Raji (cell line): Measurements from ENCODE around the gene EMID1.

Source experiments
- POLR2A ChIP-seq: IDR thresholded peaks from 2 replicates; pipeline ENCODE4 v1.6.1; 2011; ENCODE audit warnings: low read depth, low read length, control low read depth; ENCODE audit not compliant: insufficient read depth

The EMID1 gene

DNA sequence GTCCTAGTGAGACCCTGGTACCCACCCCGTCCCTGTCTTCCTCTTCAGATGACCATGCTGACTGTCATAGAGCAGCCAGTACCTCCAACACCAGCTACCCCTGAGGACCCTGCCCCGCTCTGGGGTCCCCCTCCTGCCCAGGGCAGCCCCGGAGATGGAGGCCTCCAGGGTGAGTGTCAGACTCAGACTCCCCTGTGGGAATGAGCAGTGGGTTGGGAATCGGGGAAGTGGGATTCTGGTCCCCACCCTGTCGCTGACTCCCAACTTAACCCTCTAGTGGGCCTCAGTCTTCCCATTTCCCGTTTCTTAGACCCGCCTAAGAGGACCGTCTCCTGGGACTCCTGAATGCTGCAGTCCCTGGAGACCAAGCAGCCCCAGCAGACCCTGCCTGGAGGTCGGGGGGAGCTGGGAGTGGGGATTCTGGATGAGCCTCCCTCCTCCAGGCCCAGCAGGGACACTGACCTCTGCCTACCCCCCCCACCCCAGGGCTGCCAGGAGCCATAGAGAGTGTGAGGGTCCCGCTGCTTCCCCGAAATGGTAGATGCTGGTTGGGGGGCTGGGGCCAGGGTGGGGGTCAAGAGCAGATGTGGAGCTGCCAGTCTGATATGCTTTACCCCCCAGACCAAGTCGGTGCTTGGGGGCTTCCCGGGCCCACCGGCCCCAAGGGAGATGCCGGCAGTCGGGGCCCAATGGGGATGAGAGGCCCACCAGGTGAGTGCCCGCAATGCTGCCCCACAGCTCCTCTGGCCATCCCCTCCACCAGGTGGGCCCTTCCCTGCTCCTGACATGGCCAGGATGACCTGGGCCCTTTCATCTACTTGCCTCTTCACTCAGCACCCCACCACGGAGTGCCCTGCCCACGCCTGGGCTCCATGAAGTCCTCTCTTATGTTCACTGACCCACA is 25.5 kb downstream of the EMID1 start:
- no peak for TF ChIP-seq POLR2A

DNA sequence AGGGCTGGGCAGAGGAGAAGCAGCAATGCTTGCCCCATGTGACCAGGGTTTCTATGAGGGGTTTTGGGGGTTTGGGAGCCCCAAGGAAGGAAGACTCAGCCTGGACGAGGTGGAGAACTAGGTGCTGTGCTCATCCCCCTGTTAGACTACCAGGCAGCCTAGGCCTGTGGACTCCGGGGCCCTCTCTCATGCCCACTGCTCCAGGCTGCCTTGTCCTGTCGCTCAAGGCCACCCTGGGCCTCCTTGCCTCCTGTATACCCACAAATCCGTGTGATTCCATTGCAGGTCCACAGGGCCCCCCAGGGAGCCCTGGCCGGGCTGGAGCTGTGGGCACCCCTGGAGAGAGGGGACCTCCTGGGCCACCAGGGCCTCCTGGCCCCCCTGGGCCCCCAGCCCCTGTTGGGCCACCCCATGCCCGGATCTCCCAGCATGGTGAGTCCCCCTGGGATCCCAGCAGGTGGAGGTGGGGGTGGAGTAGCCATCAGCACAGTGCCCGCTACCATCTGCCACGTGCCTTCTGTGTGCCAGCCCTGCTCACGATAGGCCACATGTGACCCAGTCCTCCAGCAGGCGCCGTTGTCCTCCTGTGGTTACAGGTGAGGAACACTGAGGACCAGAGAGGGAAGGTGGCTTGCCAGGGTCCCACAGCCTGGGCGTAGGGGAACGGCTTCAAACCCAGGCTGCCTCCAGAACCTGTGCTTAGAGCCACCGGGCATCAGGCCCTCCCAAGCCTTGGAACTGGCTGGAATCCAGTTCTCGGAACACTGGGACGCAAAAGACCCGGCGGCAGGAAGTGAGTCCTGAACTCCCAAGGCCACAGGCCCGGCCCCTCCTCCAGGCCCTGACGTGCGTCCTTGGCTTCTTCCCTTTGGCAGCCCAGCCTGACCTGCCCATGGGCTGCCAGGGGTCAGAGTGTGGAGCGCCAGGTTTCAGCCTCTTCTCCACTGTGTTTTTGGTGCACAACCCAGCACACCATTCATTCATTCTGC is 26.6 kb downstream of the EMID1 start:
- no peak for TF ChIP-seq POLR2A

DNA sequence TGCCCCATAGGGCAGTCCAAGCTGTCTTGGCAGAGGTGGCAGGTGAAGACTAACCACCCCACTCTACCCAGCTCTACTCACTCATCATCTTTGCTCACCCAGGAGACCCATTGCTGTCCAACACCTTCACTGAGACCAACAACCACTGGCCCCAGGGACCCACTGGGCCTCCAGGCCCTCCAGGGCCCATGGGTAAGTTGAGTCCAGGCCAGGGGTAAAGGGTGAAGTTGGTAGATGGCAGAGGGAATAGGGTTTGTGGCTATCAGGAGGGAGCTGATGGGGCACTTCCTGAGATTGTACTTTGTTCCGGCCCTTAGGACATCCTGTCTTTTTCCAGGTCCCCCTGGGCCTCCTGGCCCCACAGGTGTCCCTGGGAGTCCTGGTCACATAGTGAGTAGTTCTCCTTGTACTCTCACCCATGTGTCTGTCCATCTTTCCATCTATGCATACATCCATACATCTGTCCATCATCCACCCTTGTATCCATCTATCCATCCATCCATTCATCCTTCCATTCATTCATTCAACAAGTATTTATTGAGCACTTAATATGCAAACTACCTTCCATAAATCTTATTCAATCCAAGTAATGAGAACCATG is 27.7 kb downstream of the EMID1 start:
- TF ChIP-seq POLR2A: no peak

DNA sequence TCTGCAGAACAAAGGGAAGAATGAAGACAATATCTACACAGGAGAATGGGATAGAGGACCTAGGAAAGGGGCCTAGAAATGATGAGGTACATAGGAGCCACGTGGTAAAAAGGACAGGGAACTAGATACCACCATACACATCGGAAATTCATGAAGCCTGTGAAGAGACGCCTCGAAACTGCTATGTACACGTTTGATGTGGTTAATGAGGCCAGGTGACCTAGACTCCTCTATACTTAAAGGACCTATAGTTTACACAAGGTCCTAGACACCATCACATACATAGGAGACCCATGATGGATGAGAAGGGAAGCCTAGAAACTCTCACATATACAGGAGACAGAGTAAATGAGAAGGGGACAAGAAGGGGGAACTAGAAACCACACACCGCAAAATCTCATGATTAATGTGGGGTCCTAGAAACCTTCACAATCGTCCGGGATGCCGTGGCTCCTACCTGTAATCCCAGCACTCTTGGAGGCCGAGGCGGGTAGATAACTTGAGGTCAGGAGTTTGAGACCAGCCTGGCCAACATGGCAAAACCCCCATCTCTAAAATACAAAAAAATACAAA is 38.3 kb downstream of the EMID1 start:
- no peak for TF ChIP-seq POLR2A

DNA sequence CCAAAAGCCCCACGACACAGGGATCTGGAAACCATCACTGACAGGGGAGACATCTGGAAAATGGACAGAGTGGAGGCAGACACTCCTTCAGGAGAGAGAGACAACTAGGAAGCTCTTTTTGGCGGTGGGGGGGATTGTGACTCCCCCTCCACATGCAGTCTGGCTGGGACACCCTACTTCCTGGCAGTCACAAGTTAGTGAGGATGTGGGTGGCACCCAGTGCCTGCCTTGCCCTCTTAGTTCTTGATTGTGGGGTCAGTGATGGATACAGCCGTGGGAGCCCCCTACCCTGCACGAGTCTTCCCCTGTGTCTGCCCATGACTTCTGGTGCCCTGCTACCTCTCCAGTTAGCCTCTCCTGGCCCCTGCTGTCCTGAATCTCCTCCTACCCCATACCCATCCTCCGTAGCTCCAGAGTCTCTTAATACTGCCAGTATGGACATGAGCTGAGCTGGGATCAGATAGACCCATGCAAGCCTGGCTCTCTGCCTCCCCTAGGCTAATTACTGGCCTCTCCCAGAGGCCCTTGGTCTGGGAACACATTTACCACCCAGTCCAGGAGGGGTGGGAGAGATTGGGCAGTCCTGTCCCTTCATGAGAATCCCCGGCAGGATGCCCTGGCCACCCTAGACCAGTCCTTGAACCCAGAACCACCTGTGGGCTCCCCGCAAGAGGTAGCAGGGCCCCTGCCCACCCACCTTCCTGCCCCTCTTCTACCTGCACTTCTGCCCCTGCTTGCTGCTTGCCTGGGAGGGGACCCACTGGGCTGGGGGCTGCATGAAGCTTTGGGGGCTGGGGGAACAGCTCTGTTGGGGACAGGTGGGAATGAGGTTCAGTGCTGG is 39.3 kb downstream of the EMID1 start:
- TF ChIP-seq POLR2A: no peak

DNA sequence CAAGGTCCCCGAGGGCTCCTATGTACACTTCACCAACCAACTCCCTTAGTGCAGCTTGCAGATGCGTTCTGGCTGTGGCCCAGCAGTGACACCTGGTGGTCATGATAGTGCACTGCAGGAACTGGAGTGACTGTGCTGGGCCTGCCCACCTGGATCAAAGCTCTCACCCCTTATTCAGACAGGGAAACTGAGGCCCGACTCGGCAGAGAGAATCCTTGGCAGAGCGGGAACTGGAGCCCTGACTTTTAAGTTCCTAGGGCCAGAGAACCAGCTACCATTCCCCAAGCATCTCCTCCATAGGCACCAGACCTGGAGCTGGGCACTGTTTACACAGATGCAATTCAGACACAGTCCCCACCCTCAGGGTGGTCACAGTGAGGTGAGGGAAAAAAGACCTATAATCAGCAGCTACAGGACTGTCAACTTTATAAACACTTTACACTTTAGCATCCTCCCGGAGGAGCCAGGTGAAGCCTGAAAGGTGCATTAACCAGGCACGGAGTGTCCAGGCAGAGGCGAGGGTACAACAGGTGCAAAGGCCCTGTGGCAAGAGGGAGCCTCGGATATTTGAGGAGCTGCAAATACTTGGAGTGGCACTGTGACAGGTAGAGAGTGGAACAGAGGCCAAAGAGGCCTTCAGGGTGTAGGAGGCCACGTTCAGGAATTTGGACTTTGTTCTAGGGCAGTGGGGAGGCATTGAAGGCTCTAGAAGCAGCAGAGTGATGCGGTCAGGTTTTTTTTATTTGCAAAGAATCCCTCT is 40.1 kb downstream of the EMID1 start:
- no peak for TF ChIP-seq POLR2A

DNA sequence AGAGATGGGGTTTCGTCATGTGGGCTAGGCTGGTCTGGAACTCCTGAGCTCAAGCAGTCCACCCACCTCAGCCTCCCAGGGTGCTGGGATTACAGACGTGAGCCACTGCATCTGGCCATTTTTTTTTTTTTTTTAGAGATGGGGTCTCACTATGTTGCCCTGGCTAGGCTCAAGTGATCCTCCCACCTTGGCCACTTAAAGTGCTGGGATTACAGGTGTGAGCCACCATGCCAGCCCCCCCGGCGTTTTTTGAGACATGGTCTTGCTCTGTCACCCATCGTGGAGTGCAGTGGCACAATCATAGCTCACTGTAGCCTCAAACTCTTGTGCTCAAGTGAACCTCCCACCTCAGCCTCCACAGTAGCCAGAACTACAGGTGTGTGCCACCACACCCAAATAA is 45.6 kb downstream of the EMID1 start:
- no peak for TF ChIP-seq POLR2A

DNA sequence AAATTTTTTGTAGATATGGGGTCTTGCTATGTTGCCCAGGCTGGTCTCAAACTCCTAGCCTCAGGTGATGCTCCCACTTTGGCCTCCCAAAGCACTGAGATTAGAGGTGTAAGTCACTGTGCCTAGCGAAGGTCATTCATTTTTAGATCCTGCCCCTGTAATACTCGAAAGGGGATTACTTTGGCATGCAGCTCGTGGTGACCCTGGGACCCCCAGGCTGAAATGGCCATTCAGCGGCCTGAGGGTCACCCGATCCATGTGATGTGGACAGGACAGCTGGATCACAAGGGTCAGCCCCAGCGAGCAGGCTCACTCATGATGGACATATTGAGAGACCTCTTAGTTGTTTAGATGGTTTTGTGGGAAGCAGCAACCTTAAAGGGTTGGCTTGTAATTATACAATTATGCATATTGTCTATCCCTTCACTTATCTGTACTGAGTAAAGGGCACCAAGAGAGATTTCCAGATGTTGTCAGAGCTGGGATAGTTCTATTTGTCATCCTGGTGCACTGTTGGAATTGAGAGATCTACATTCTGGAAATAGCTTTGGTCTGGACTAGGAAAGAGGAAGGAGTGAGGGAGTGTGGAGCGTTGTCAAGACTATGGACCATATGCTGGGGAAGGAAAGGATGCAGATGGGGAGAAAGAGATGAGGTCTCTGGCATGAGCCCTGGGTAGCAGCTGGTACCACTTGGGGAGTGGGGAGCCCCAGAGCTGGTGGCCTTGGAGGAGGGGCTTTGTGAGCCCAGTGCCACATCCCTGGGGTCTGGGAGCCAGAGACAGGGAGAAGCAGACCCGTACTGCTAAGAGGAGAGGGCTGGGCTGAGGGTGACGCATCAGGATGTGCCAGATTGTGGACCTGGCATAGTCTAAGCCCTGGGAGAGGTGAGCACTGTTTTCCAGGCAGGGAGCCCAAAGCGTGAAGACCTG is 46.5 kb downstream of the EMID1 start:
- TF ChIP-seq POLR2A: no peak

DNA sequence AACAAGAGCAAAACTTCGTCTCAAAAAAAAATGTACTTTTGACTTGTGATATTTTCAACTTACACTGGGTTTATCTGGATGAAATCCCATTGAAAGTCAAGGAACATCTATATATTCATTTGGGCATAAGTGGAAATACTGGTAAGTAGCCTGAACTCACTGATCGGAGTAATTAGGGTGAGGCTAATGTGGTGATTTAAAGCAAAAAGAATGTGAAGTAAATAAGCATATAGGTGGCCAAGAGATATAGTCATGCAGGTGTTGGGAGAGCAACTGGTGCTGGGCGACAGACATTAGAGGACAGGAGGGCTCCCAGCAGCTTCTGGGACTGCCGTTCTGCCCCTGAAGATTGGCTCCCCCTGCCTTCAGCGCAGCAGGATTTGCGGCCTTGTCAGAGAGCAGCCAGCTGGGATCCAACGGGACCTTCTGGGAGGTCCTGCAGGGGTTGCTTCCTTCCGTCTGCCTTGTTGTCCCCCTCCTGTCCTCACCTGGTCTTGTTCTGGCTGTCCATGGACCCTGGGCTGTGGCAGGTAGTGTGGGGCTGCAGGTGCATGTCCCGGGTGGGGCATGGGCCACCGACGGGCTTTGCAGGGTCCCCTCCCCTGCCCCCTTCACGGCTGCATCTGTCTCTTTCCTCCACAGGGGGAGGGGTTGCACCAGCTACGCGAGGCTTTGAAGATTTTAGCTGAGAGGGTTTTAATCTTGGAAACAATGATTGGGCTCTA is 48.0 kb downstream of the EMID1 start:
- no peak for TF ChIP-seq POLR2A

DNA sequence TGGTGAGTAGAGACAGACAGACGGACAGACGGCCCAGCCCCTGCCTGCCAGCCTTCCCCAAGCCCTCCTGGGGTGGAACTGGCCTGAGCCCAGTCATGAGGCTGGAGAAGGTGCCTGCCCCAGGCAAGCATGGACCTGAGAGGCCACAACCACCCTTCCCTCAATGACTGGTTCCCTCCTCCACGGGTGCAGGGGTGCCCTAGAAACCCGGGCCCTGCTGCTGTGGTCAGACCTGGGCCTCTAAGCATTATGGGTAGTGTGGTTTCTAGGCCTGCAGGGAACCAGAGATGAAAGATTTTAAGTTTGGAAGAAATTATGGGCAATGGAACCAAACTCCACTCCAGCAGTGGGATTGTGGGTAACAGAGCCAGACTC is 48.6 kb downstream of the EMID1 start:
- no peak for TF ChIP-seq POLR2A

DNA sequence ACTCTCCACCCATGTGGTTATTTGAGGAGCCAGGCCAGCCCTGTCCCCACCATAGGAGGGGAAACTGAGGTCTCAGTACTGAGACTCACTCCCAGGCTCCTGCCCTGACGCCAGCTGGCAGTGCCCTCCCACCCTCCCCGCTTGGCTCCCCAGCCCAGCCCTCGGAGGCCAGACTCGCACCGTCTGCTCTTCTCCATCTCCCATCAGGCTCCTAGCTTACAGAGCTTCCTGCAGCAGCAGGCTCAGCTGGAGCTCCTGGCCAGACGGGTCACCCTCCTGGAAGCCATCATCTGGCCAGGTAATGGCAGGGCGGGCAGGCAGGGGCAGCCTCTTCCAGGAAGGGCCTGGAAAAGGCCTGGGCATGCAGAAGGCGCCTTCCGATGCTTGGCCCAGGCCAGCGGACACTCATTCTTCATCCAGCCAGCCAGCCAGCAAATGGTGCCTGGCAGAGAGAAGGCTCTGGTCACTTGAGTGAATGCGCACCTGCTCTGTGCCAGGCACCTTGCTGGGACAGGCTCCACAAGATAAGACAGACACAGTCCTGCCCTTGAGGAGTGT is 49.4 kb downstream of the EMID1 start:
- TF ChIP-seq POLR2A: no peak

DNA sequence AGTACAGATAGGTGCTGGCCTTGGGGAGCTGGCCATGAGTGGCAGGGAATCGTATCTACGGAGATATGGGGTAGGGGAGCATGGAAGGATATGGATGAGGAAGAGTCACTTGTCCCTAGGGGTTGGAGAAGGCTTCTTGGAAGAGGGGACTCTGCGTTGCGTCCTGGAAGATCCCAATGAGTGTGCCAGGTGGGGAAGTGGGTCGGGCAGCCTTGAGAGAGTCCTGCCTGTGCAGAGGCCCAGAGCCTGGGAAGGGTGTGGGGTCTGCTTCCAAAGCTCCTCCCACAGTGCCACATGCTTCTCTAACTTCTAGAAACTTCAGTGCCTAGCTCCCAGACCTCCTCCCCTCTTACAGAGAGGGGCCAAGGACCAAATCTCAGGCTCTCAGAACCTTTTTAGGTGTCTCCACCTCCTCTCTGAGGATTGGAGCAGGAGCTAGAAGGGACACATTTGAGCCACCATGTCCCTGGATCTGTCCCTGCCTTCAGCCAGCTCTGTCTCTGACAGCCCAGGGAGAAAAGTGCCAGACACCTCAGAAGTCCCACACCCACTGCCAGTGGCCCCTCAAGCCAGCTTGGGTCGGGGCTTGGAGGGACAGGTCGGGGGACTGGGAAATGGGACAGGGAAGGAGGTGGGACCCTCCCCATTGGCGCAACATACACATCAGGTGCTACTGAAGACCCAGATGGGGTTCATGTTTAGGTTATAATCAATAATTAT is 51.1 kb downstream of the EMID1 start:
- no peak for TF ChIP-seq POLR2A
